Measurements from ENCODE around the gene CBARP.

CBARP gene

DNA sequence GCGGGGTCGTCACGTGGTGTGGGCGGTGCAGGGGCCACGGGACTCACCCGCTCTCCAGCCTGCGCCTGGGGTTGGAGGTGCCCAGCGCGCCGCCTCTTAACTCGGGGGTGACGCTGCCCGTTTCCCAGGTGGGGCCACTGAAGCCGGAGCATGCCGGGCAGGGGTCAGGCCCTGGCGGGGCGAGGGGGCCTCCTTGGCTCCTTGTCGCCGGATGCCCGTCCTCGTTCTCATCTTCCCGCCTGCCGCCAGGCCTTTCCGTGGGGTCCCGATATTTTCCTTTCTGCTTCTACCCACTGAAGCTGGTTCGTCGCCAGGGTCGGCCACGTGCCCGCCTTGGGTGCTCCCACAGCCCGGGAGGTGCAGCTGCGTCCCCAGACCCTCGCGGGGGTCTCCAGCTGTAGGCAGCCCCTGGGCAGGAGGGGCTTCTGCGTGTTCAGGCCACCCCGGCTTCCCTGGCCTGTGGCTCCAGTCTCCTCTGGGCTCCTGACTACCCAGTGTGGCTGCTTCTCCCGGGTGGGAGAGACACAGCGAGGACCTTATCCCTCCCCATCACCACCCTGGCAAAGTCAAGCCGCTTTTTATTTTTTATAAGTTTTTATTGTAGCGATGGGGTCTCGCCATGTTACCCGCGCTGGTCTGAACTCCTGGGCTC, 38.3 kb upstream of the CBARP start:
- no peak for DNase-seq (ENCODE audit: extremely low spot score)
- CTCF ChIA-PET, result interaction anchor here (1.5 kb wide), 1 partner anchor 32 kb away, joined by 14 read pairs; no protein-coding TSS in a partner anchor
- TF ChIP-seq, protein P1, sequence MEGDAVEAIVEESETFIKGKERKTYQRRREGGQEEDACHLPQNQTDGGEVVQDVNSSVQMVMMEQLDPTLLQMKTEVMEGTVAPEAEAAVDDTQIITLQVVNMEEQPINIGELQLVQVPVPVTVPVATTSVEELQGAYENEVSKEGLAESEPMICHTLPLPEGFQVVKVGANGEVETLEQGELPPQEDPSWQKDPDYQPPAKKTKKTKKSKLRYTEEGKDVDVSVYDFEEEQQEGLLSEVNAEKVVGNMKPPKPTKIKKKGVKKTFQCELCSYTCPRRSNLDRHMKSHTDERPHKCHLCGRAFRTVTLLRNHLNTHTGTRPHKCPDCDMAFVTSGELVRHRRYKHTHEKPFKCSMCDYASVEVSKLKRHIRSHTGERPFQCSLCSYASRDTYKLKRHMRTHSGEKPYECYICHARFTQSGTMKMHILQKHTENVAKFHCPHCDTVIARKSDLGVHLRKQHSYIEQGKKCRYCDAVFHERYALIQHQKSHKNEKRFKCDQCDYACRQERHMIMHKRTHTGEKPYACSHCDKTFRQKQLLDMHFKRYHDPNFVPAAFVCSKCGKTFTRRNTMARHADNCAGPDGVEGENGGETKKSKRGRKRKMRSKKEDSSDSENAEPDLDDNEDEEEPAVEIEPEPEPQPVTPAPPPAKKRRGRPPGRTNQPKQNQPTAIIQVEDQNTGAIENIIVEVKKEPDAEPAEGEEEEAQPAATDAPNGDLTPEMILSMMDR (IDR thresholded peaks at IDR 0.05; ENCODE audit: control extremely low read depth, extremely low read depth, low read depth, missing control alignments), result no peak
- POLR2A ChIA-PET, result no interaction called here

DNA sequence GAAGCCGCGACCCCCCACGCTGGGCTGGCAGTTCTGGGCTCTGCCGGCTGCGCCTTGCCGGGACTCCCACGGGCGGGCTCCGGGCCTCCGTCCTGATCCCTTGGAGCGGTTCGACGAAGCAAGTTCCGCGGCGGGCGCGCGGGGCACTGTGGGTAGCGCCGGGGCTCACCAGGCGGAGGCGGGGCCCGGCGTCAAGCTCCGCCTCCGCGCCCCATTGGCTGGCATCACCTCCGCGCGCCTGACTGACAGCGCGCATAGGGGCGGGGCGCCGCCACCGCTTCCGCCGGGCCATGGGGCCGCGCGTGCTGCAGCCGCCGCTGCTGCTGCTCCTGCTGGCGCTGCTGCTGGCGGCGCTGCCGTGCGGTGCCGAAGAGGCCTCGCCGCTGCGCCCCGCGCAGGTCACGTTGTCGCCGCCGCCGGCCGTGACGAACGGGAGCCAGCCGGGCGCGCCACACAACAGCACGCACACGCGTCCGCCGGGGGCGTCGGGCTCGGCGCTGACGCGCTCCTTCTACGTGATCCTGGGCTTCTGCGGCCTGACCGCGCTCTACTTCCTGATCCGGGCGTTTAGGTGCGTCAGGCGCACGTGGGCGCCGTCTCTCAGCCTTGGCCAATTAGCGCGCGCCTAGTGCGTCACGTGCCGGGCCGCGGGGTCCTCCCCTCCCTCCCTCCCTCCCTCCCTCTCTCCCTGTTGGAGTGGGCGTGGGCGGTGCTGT, 37.6 kb upstream of the CBARP start, which contains the start of gene FAM174C:
FAM174C (plus strand) TSS at position 271 of the 716 bp plus-strand sequence; CDS start at position 291, 20 bp downstream.
- ChIA-PET POLR2A (interaction anchor here (1.0 kb wide), 2 partner anchors 9 to 22 kb away, joined by 4 read pairs; no protein-coding TSS in a partner anchor), CTCF (interaction anchor here (1.0 to 1.5 kb wide), 2 partner anchors 9 to 31 kb away, joined by 8 to 14 read pairs; no protein-coding TSS in a partner anchor)

DNA sequence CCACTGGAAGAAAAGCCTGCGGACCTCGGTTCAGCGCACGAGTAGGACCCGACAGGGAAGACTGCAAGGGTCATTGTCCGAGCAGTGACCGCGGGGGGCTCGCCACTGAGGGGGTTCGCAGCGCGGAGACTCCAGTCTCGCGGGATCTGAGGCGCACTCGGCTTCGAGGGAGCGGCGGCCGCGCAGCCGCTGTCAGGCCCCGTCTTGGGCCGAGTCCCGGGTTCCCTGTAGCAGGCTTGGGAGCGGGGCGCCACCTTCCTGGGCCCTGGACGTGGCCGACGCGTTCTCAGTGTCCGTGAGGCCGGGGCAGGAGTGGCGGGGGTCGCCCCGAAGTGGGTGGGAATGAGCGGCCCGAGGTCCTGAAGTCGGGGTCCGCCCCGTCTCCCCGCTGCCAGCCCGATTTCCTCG, 37.1 kb upstream of the CBARP start:
- TF ChIP-seq, protein P1 (IDR thresholded peaks at IDR 0.05; ENCODE audit: control extremely low read depth, extremely low read depth, low read depth, missing control alignments), result no peak
- ChIA-PET POLR2A (interaction anchor here (1.0 kb wide), 2 partner anchors 9 to 22 kb away, joined by 4 read pairs; no protein-coding TSS in a partner anchor), CTCF (interaction anchor here (1.0 to 1.9 kb wide), 3 partner anchors 8 to 170 kb away, joined by 4 to 14 read pairs (median 8); no protein-coding TSS in a partner anchor)
- DNase-seq (ENCODE audit: extremely low spot score), result no peak

More for the DNA sequence above, 37.6 kb upstream of the CBARP start, which contains the start of gene FAM174C:
- DNase-seq (ENCODE audit: extremely low spot score), result peak; percentile 94
- TF ChIP-seq, protein P1 (IDR thresholded peaks at IDR 0.05; ENCODE audit: control extremely low read depth, extremely low read depth, low read depth, missing control alignments), result no peak

DNA sequence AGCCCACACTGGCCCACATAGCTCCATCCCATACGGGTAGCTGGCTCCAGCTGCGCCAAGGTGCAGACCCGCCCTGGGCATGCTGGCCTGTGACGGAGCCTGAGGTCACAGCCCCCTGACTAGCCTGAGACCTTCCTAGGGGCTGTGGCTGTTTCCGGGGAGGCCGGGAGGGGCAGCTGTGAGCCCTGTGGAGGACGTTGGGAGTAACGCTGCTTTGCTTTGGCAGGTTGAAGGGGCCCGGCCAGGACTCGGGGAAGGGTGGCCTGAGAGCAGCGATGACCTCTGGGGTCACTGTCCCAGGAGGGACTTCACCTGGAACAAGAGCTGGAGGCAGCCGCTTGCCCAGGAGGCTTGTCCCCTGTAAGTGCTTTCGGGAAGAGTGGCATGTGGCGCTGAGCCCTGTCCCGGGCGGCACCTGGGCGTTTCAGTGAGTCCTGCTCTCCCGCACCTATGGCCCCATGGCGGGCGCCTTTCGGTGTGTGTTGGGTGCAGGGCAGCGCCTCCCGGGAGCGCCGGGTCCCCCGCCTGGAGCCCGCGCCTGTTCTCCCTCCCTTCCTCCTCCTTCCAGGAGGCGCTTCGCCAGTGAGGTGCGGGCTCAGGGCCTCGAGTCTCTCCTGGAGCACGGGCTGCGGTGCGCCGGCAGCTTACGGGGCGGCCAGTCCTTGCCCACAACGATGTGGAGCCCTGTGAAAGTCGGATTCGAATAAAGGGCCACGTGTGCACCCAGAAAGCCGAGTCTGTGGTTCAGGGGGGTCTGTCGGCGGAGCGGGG, 36.5 kb upstream of the CBARP start:
- ChIA-PET CTCF (interaction anchor here (0.9 to 3.6 kb wide), 3 partner anchors 30 to 171 kb away, joined by 3 to 48 read pairs (median 4); no protein-coding TSS in a partner anchor), POLR2A (interaction anchor here (0.6 to 1.7 kb wide), 4 partner anchors 30 to 341 kb away, joined by 3 to 5 read pairs (median 4); a partner anchor contains a TSS)
- TF ChIP-seq, protein P1 (IDR thresholded peaks at IDR 0.05; ENCODE audit: control extremely low read depth, extremely low read depth, low read depth, missing control alignments), result no peak
- no peak for DNase-seq (ENCODE audit: extremely low spot score)

DNA sequence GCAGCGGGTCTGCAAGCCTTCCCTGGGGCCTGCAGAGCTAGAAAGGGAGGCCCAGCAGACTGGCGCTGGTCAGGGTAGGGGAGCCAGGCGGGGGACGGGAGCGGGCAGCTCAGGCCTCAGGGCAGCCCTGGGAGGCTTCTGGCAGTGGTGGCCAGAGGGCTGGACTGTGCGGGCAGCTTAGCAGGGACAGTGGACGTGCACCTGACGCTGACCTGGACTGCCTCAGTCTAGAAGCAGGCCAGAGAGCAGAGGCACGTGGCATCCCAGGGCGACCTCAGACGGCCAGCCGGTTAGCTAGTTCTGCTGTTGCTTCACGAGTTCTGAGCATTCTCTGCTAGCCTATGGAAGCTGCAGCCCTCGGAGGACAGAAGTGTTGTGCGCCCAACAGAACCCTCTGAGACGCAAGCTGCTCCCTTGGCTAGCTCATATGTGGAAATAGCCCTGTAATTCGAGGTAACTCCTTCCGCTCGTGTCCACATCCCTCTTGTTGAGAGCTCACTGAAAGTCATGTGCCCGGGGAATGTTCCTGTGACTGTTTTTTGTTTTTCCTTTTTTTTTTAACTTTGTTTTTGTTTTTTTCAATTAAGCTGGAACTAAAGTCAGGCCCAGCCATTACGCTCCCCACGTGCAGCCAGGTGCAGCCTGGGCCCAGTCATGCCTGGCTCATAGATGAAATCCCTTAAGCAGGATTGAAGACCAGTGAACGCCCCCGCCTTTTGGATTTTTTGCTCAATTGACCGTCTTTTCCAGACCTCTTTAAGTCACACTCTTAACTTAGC, 35.6 kb upstream of the CBARP start:
- CTCF ChIA-PET, result interaction anchor here (0.9 to 3.6 kb wide), 4 partner anchors 29 to 172 kb away, joined by 3 to 48 read pairs (median 4); no protein-coding TSS in a partner anchor
- no peak for DNase-seq (ENCODE audit: extremely low spot score)
- TF ChIP-seq, protein P1 (IDR thresholded peaks at IDR 0.05; ENCODE audit: control extremely low read depth, extremely low read depth, low read depth, missing control alignments), result no peak
- POLR2A ChIA-PET, result interaction anchor here (0.6 to 1.8 kb wide), 5 partner anchors 11 to 340 kb away, joined by 3 to 5 read pairs (median 5); a partner anchor contains a TSS
